Mesodermal cell (in vitro differentiated cells): ENCODE measurements around the gene OR14I1.

Experiments
- H3K27ac ChIP-seq: 2 replicates; pipeline ENCODE4 v1.7.0; 2013; ENCODE audit warnings: mild to moderate bottlenecking, low read depth, low read length, moderate library complexity; ENCODE audit not compliant: severe bottlenecking
- H3K36me3 ChIP-seq: 2 replicates; pipeline ENCODE4 v1.7.1; 2013; ENCODE audit warnings: mild to moderate bottlenecking, low read length, moderate library complexity; ENCODE audit not compliant: control insufficient read depth, insufficient read depth
- H3K4me1 ChIP-seq: one replicate; pipeline ENCODE4 v1.7.1; 2013; ENCODE audit warnings: mild to moderate bottlenecking, low read length; ENCODE audit not compliant: insufficient read depth, control insufficient read depth, poor library complexity, severe bottlenecking
- H3K4me3 ChIP-seq: 2 replicates; pipeline ENCODE4 v1.7.0; 2013; ENCODE audit warnings: low read length, control low read depth, mild to moderate bottlenecking; ENCODE audit not compliant: insufficient read depth, poor library complexity, severe bottlenecking; ENCODE audit errors: extremely low read depth
- H3K9me3 ChIP-seq: 2 replicates; pipeline ENCODE4 v1.7.1; 2013; ENCODE audit warnings: mild to moderate bottlenecking, low read length, moderate library complexity; ENCODE audit not compliant: control insufficient read depth
- WGBS, 2 experiments: methylation state at CpG; one replicate each; pipeline ENCODE4 v1.1.5; 2013; ENCODE audit warnings: missing lambda C conversion rate in 2 of 2; ENCODE audit not compliant: insufficient coverage in 2 of 2; 5-methylcytosine and 5-hydroxymethylcytosine counted together

OR14I1 gene

GRCh38 chr1:248714248-248714647 lies 11.7 kb upstream of the OR14I1 start:
- H3K9me3 ChIP-seq, result peaks cover 57% of the 10 kb centered on the region
- H3K4me3 ChIP-seq, result no peak overlapping the region
- WGBS, 2 experiments, result no CpG with 5 or more reads among the region's 3 CpGs

GRCh38 chr1:248710305-248710900 lies 7.8 kb upstream of the OR14I1 start:
- H3K4me1 ChIP-seq, result no peaks in the 10 kb centered on the region
- H3K27ac ChIP-seq, result no peak overlapping the region
- peaks cover 71% of the 10 kb centered on the region for H3K9me3 ChIP-seq
- 87 to 97% methylated on average over 2 to 3 of the region's 4 CpGs for WGBS, 2 experiments
- H3K4me3 ChIP-seq, result no peak overlapping the region
- H3K36me3 ChIP-seq, result no peaks in the 10 kb centered on the region

More at GRCh38 chr1:248714248-248714647, 11.7 kb upstream of the OR14I1 start:
- no peaks in the 10 kb centered on the region for H3K36me3 ChIP-seq
- no peak overlapping the region for H3K27ac ChIP-seq
- no peaks in the 10 kb centered on the region for H3K4me1 ChIP-seq

DNA sequence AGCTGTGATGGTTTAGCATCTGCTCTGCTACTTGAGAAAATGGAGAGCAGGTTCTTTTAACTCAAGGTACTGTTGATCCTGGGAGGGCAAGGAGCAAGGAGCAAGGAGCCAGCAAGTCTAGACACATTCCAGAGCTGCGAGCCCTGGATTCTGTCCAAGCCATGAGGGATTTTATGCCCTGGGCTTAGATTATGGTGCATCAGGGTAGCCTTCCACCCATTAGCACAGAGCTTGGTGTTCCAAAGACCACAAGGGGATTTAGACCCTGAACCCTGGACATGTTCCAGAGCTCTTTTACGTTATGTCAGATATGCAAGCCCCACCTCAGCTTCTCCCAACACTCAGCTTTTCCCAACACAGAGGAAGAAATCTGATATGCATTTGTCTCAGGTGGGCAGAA lies 2.0 kb upstream of the OR14I1 start:
- Histone ChIP-seq H3K36me3 (no peaks in the 10 kb centered on the region), H3K4me3 (no peak overlapping the region), H3K4me1 (no peaks in the 10 kb centered on the region), H3K9me3 (peaks cover 69% of the 10 kb centered on the region), H3K27ac (no peak overlapping the region)
- 50 to 63% methylated on average over 1 to 2 of the region's 2 CpGs for WGBS, 2 experiments

DNA sequence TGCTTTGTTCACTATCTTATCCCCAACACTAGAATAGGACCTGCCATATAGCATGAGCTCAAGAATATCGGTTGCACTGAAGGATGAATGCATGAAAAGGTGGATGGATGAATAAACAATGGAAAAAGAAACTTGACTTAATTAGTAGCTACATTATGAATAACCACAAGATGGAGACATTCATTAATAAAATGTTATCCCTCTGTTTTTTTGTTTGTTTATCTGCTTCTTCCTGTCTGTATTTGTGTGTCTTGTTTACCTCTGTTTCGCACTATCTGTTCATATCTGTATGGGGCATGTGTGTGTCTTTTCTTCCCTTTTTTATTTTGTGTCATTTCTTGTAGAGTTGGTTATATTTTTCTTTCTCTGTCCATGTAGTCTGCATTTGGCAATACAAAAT lies 1.1 kb upstream of the OR14I1 start:
- no peak overlapping the region for H3K27ac ChIP-seq
- no peak overlapping the region for H3K4me3 ChIP-seq
- WGBS, 2 experiments, result 75% methylated on average over 1 of the region's 2 CpGs; no CpG with 5 or more reads in 1 of the 2 experiments
- no peaks in the 10 kb centered on the region for H3K4me1 ChIP-seq
- peaks cover 66% of the 10 kb centered on the region for H3K9me3 ChIP-seq
- H3K36me3 ChIP-seq, result no peaks in the 10 kb centered on the region

- H3K4me3 ChIP-seq, result no peak overlapping the region
- no peak overlapping the region for H3K27ac ChIP-seq
- no peaks in the 10 kb centered on the region for H3K4me1 ChIP-seq
- H3K9me3 ChIP-seq, result peaks cover 68% of the 10 kb centered on the region
- H3K36me3 ChIP-seq, result no peaks in the 10 kb centered on the region
- 29 to 56% methylated on average over 1 of the region's 1 CpG for WGBS, 2 experiments
These were observed 3.5 kb downstream of the OR14I1 start for GRCh38 chr1:248699099-248699498.

DNA sequence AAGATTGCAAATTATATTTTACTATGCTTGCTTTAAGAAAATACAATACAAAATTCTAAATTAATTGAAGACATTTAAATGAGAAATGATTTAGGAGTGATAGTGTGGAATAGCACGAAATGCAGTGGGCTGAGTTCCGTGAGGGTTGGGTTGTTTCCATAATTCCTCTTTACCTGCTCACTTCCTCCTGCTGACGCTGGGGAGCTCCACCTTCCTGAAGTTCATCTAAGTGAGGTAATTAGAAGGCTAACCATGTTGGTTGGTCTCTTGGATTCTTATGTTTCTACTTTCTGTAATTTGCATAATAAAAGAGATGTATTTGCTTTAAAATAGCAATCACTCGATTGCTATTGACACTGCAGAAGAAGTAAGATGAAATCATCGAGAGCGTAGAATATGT lies 4.7 kb downstream of the OR14I1 start:
- Histone ChIP-seq H3K27ac (no peak overlapping the region), H3K9me3 (peaks cover 67% of the 10 kb centered on the region), H3K4me3 (no peak overlapping the region), H3K36me3 (no peaks in the 10 kb centered on the region), H3K4me1 (no peaks in the 10 kb centered on the region)
- WGBS, 2 experiments, result 64 to 72% methylated on average over 3 of the region's 6 CpGs

DNA sequence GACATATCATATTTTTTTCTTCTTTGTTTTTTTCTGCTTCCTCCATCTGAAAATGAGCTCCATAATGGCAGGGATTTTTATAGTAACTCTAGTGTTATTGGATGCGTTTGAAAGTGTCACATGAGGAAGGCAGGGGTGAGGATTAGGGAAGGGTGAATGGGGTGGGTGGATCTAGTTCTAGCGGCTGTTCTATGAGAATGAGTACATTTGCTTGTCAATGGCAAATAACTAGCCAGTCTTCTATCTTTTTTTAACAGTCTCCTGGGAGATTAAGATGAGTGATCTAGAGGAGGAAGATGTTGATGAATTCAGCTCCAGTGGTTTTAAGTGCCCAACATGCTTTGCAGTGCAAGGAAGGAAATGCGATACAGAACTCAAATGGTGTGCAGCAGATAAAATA lies 5.8 kb downstream of the OR14I1 start:
- peaks cover 69% of the 10 kb centered on the region for H3K9me3 ChIP-seq
- WGBS, 2 experiments, result 64 to 80% methylated on average over 2 of the region's 3 CpGs

GRCh38 chr1:248696261-248696660 lies 6.3 kb downstream of the OR14I1 start:
- H3K4me3 ChIP-seq, result no peak overlapping the region
- 25 to 43% methylated on average over 2 of the region's 3 CpGs for WGBS, 2 experiments
- no peaks in the 10 kb centered on the region for H3K4me1 ChIP-seq
- H3K27ac ChIP-seq, result no peak overlapping the region
- peaks cover 73% of the 10 kb centered on the region for H3K9me3 ChIP-seq
- no peaks in the 10 kb centered on the region for H3K36me3 ChIP-seq

More for the DNA sequence above, 5.8 kb downstream of the OR14I1 start:
- H3K27ac ChIP-seq, result no peak overlapping the region
- H3K36me3 ChIP-seq, result no peaks in the 10 kb centered on the region
- H3K4me1 ChIP-seq, result no peaks in the 10 kb centered on the region
- H3K4me3 ChIP-seq, result no peak overlapping the region

GRCh38 chr1:248695451-248696132 lies 7.0 kb downstream of the OR14I1 start:
- Histone ChIP-seq H3K4me1 (no peaks in the 10 kb centered on the region), H3K9me3 (peaks cover 73% of the 10 kb centered on the region), H3K4me3 (no peak overlapping the region), H3K27ac (no peak overlapping the region), H3K36me3 (no peaks in the 10 kb centered on the region)
- 83 to 94% methylated on average over 8 to 9 of the region's 13 CpGs for WGBS, 2 experiments

- no peaks in the 10 kb centered on the region for H3K4me1 ChIP-seq
These were observed 10.9 kb downstream of the OR14I1 start for GRCh38 chr1:248691567-248692155.

More at GRCh38 chr1:248691567-248692155, 10.9 kb downstream of the OR14I1 start:
- 83 to 92% methylated on average over 43 to 51 of the region's 51 CpGs for WGBS, 2 experiments
- no peak overlapping the region for H3K4me3 ChIP-seq
- no peak overlapping the region for H3K27ac ChIP-seq
- peaks cover 73% of the 10 kb centered on the region for H3K9me3 ChIP-seq
- no peaks in the 10 kb centered on the region for H3K36me3 ChIP-seq
